ENCODE data around the gene PCK2. TPM values are rescaled to one million over a fixed set of nuclear protein-coding genes. Genes with fewer than 3 reads are reported as not detected.

The PCK2 gene
- total RNA-seq, 2 donors from 2014 or later = 11.4 to 16.9 TPM

- H3K4me1 ChIP-seq (ENCODE audit: control insufficient read depth in 1 of 2, low read depth in 2 of 2) = peaks cover 13 to 31% of the 10 kb centered on the region in 2 donors
- H3K9me3 ChIP-seq = no peaks in the 10 kb centered on the region
- peaks cover 13% of the 10 kb centered on the region for H3K36me3 ChIP-seq
- H3K27ac ChIP-seq = peak overlapping the region; percentile 57 to 84
- DNase-seq (ENCODE audit: low spot score) (no peak), ATAC-seq (ENCODE audit: insufficient number of reproducible peaks, low FRiP score, low read depth) (no peak)
- H3K4me3 ChIP-seq = peak overlapping the region; percentile 95
- no peak for TF ChIP-seq CTCF (IDR thresholded peaks at IDR 0.05)
- no peaks in the 10 kb centered on the region for H3K27me3 ChIP-seq (replicated peaks; ENCODE audit: insufficient read depth)
Observed at GRCh38 chr14:24136684-24137528, 42.8 kb downstream of the PCK2 start.

DNA sequence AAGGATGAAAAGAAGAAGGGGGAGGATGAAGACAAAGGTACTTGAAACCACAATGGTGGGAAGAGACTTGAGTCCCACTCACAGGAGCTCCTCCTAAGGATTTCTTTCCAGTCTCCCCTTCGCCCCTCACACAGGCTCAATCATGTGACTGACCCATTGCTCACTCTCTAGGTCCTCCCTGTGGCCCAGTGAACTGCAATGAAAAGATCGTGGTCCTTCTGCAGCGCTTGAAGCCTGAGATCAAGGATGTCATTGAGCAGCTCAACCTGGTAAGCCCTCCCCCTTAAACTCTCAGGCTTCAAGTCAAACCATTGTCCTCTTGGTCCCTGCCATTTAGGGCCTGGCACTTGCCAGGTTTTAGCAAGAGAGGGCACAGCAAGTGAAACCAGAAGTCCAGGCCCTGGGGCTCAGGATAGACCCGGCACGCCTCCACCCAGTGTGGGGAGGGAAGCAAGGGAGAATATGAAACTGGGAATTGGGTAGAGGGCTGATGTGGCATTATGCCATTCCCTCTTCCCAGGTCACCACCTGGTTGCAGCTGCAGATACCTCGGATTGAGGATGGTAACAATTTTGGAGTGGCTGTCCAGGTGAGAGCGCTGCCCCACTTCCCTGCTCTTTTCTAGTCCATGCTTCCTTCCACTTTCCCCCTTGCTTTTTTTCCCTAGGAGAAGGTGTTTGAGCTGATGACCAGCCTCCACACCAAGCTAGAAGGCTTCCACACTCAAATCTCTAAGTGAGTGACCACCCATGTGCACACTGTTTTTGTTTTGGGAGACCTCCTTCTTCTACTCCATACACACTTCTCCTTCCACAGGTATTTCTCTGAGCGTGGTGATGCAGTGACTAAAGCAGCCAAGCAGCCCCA lies 43.7 kb downstream of the PCK2 start:
- no peak overlapping the region for H3K4me3 ChIP-seq
- ATAC-seq (ENCODE audit: insufficient number of reproducible peaks, low FRiP score, low read depth) (no peak), DNase-seq (ENCODE audit: low spot score) (no peak)
- no peak for TF ChIP-seq CTCF (IDR thresholded peaks at IDR 0.05)
- no peaks in the 10 kb centered on the region for H3K27me3 ChIP-seq (replicated peaks; ENCODE audit: insufficient read depth)
- peaks cover 13% of the 10 kb centered on the region for H3K36me3 ChIP-seq
- H3K4me1 ChIP-seq (ENCODE audit: control insufficient read depth in 1 of 2, low read depth in 2 of 2) = peaks cover 17 to 36% of the 10 kb centered on the region in 2 donors
- no peak overlapping the region for H3K27ac ChIP-seq
- H3K9me3 ChIP-seq = no peaks in the 10 kb centered on the region

GRCh38 chr14:24138396-24139271 lies 44.5 kb downstream of the PCK2 start:
- H3K27ac ChIP-seq = no peak overlapping the region
- DNase-seq (ENCODE audit: low spot score) = no peak
- TF ChIP-seq CTCF (IDR thresholded peaks at IDR 0.05) = no peak
- no peaks in the 10 kb centered on the region for H3K27me3 ChIP-seq (replicated peaks; ENCODE audit: insufficient read depth)
- H3K4me1 ChIP-seq (ENCODE audit: control insufficient read depth in 1 of 2, low read depth in 2 of 2) = peaks cover 17 to 36% of the 10 kb centered on the region in 2 donors
- ATAC-seq (ENCODE audit: insufficient number of reproducible peaks, low FRiP score, low read depth) = no peak
- no peaks in the 10 kb centered on the region for H3K9me3 ChIP-seq
- H3K36me3 ChIP-seq = peaks cover 13% of the 10 kb centered on the region
- H3K4me3 ChIP-seq = no peak overlapping the region

DNA sequence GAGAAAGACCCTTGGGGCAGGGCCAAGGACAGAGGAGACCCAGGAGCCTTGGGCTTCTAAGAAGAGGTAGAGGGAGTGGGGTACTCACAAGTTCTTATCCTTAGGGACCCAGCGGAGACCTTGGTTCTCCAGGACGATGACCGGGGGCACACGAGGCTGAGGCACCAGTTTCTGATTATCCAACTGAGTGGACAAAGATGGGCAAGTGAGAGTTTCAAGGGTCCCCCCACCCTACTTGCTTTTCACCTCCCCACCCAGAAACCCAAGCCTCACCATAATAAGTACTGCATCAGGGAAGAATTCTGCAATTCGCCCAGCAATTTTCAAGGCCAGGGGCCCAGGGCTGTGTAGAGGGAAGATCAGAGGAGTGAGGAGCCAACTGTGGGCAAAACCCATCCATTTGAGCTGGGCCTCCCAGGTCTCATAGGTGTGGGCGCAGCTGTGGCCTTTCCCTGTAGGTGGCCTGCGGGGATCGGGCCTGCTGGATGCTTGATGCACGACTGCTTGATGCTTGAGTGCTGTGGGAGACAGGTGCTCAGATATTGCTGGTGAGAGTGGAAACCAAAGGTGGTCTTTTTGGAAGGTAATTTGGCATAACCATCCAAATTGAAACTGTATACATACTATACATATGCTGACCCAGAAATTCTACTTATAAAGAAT lies 45.3 kb downstream of the PCK2 start:
- DNase-seq (ENCODE audit: low spot score) (no peak), ATAC-seq (ENCODE audit: insufficient number of reproducible peaks, low FRiP score, low read depth) (no peak)
- Histone ChIP-seq H3K4me1 (ENCODE audit: control insufficient read depth in 1 of 2, low read depth in 2 of 2) (peaks cover 17 to 36% of the 10 kb centered on the region in 2 donors), H3K27ac (no peak overlapping the region), H3K4me3 (no peak overlapping the region), H3K27me3 (replicated peaks; ENCODE audit: insufficient read depth) (no peaks in the 10 kb centered on the region), H3K9me3 (no peaks in the 10 kb centered on the region), H3K36me3 (peaks cover 13% of the 10 kb centered on the region)
- no peak for TF ChIP-seq CTCF (IDR thresholded peaks at IDR 0.05)
